ENCODE data around the gene PTGS2. TPM values are rescaled to one million over a fixed set of nuclear protein-coding genes. Genes with fewer than 3 reads are reported as not detected.

Gene PTGS2
- total and polyA plus RNA-seq, 11 donors: 0.15 to 4.2 (median 0.56) TPM

DNA sequence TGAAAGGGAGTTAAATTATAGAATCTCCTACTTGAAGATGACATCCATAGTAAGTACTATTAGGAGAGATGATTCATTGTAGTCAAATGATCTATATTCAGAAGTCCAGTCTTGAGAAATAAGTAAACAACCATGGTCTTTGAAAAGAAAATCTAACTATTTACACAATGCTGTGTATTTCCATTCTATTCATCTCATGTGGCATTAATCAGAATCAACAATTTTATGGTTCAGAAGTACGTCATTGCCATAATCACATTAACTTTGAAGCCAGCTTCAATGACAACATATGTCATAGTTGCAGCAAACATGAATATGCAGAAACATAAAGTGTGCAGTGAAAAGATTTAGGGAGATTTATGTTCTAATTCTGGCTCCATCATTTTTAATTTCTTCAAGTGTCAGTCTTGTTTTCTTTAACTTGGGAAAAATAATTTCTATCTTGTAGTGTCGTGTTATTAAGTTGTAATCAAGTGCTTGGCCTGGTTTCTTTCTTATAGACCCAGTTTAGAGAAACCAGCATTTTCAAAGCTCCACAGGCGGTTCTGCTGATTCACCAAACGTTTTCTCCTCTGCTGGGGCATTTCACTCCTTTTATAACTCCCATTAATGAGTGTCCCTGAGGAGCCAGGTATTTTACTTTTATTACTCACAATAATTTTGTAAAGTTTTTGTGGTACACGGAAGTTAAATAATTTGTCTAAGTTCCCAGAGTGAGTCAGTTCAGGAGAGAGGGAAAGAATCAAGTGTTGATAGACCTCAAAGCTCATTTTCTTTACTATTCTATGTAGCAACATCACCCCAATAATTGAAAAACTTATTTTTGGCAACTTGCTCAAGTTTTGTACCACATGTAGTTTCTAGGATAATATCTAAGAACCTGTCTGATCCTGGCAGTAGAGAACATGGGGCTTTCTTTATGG lies 35.9 kb upstream of the PTGS2 start:
- no peaks in the 10 kb centered on the region for H3K9me3 ChIP-seq
- ATAC-seq: no peak
- no peak overlapping the region for H3K4me3 ChIP-seq
- H3K27me3 ChIP-seq: no peaks in the 10 kb centered on the region
- no peak for DNase-seq
- 72 to 77% (median 75%) methylated on average over 5 of the region's 5 CpGs for WGBS, 4 donors
- TF ChIP-seq, protein P1, sequence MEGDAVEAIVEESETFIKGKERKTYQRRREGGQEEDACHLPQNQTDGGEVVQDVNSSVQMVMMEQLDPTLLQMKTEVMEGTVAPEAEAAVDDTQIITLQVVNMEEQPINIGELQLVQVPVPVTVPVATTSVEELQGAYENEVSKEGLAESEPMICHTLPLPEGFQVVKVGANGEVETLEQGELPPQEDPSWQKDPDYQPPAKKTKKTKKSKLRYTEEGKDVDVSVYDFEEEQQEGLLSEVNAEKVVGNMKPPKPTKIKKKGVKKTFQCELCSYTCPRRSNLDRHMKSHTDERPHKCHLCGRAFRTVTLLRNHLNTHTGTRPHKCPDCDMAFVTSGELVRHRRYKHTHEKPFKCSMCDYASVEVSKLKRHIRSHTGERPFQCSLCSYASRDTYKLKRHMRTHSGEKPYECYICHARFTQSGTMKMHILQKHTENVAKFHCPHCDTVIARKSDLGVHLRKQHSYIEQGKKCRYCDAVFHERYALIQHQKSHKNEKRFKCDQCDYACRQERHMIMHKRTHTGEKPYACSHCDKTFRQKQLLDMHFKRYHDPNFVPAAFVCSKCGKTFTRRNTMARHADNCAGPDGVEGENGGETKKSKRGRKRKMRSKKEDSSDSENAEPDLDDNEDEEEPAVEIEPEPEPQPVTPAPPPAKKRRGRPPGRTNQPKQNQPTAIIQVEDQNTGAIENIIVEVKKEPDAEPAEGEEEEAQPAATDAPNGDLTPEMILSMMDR (IDR thresholded peaks at IDR 0.05): no peak
- no peak for TF ChIP-seq POLR2A (IDR thresholded peaks at IDR 0.05)
- intact Hi-C loops (cut with DNase I): no loop called here
- no peaks in the 10 kb centered on the region for H3K4me1 ChIP-seq
- no peak overlapping the region for H3K27ac ChIP-seq
- H3K36me3 ChIP-seq: no peaks in the 10 kb centered on the region

DNA sequence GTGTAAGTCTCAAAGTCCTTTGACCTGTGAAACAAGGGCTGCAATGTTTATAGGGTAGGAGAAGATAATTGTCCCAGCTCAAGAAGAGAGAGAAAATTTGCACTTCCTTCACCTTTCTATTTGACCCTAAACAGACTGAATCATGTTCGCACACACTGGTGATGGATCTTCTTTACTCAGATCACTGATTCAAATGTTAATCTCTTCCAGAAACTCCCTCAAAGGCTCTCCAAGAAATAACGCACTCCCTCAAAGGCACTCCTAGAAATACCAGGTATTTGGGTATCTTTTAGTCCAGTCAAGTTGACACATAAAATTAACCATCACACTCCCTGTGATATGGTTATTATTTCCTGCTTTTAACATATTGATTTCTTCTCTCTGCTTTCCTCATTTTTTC lies 30.5 kb upstream of the PTGS2 start:
- H3K36me3 ChIP-seq: no peaks in the 10 kb centered on the region
- no peaks in the 10 kb centered on the region for H3K9me3 ChIP-seq
- H3K4me3 ChIP-seq: no peak overlapping the region
- DNase-seq: no peak
- H3K27me3 ChIP-seq: no peaks in the 10 kb centered on the region
- H3K4me1 ChIP-seq: no peaks in the 10 kb centered on the region
- WGBS, 4 donors: 77 to 84% (median 81%) methylated on average over 2 of the region's 2 CpGs
- no peak overlapping the region for H3K27ac ChIP-seq
- ATAC-seq: no peak
- TF ChIP-seq POLR2A (IDR thresholded peaks at IDR 0.05): no peak
- TF ChIP-seq, protein P1 (IDR thresholded peaks at IDR 0.05): no peak
- intact Hi-C loops (cut with DNase I): no loop called here

- WGBS, 4 donors: 75 to 91% (median 85%) methylated on average over 2 of the region's 2 CpGs
These were observed 28.5 kb upstream of the PTGS2 start for GRCh38 chr1:186708694-186709097.

GRCh38 chr1:186703209-186703766 lies 23.1 kb upstream of the PTGS2 start:
- intact Hi-C loops (cut with DNase I): no loop called here
- Histone ChIP-seq H3K27ac (no peak overlapping the region), H3K4me3 (no peak overlapping the region), H3K9me3 (no peaks in the 10 kb centered on the region), H3K4me1 (no peaks in the 10 kb centered on the region), H3K36me3 (no peaks in the 10 kb centered on the region), H3K27me3 (no peaks in the 10 kb centered on the region)
- DNase-seq: no peak
- TF ChIP-seq, protein P1 (IDR thresholded peaks at IDR 0.05): no peak
- TF ChIP-seq POLR2A (IDR thresholded peaks at IDR 0.05): no peak
- WGBS, 4 donors: 87 to 90% (median 89%) methylated on average over 8 of the region's 8 CpGs
- ATAC-seq: no peak

More at GRCh38 chr1:186708694-186709097, 28.5 kb upstream of the PTGS2 start:
- no peaks in the 10 kb centered on the region for H3K9me3 ChIP-seq
- ATAC-seq (no peak), DNase-seq (no peak)
- no peaks in the 10 kb centered on the region for H3K27me3 ChIP-seq
- no peak overlapping the region for H3K27ac ChIP-seq
- no peaks in the 10 kb centered on the region for H3K36me3 ChIP-seq
- intact Hi-C loops (cut with DNase I): no loop called here
- H3K4me1 ChIP-seq: no peaks in the 10 kb centered on the region
- TF ChIP-seq, protein P1 (IDR thresholded peaks at IDR 0.05): no peak
- no peak for TF ChIP-seq POLR2A (IDR thresholded peaks at IDR 0.05)
- no peak overlapping the region for H3K4me3 ChIP-seq

Measured in heart left ventricle (tissue), 16 donors.